LNCAP (cell line): ENCODE measurements around the gene HOXD1.

ENCODE experiments used
- TF ChIP-seq, protein P1 (sequence below): fragments of 450-650 bp; IDR thresholded peaks from 2 replicates; pipeline ENCODE4 v1.5.1; 2017; ENCODE audit warnings: mild to moderate bottlenecking

HOXD1 gene

GRCh38 chr2:176146101-176146500 lies 42.4 kb upstream of the HOXD1 start:
- TF ChIP-seq, protein P1, sequence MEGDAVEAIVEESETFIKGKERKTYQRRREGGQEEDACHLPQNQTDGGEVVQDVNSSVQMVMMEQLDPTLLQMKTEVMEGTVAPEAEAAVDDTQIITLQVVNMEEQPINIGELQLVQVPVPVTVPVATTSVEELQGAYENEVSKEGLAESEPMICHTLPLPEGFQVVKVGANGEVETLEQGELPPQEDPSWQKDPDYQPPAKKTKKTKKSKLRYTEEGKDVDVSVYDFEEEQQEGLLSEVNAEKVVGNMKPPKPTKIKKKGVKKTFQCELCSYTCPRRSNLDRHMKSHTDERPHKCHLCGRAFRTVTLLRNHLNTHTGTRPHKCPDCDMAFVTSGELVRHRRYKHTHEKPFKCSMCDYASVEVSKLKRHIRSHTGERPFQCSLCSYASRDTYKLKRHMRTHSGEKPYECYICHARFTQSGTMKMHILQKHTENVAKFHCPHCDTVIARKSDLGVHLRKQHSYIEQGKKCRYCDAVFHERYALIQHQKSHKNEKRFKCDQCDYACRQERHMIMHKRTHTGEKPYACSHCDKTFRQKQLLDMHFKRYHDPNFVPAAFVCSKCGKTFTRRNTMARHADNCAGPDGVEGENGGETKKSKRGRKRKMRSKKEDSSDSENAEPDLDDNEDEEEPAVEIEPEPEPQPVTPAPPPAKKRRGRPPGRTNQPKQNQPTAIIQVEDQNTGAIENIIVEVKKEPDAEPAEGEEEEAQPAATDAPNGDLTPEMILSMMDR, result no peak

DNA sequence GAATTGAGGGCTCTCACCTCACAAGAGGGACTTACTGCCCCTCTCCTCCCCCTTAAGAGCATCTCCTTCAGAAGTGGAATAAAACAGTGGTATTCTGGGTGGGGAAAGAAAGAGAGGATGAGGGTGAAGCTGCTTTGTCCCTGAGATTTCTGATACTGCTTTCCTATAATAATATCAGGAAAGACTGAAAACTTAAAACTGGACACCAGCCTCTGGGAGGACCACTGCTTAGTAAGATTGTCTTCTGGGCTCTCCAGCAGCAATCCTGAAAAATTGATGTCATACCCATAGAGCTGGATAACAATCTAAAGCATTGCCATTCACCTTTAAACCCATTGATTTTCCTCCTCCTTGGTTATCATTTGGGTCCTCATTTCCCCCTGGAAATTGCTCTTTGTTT lies 41.8 kb upstream of the HOXD1 start:
- TF ChIP-seq, protein P1, result no peak

DNA sequence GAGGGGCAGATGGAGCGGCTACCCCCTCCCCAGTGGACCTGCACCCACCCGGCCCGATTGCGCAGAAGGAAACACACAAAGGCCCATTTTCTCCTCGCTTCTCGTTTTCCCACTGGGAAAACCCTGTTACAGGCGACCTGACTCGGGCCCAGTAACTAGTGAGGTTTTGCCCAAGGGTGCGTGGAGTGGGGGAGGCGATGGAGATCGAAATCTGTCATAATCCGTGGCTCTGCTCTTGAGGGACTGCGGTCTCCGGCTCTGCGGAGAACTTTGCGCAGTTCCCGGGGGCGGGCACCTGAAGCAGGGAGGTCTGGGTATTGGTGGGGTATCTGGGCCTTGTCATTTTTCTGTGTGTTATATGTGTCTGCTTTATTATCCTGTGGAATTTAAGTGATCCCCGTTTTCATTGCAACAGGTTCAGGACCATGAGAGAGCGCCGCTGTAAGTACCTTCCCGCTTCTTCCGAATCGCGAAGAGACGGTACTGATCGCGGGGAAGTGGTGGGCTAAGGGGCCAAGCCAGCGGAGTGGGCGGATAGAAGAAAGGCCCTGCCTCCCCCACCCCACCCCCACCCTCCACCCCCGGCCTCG lies 41.2 kb upstream of the HOXD1 start:
- TF ChIP-seq, protein P1, result no peak

GRCh38 chr2:176147800-176148496 lies 40.5 kb upstream of the HOXD1 start:
- TF ChIP-seq, protein P1, result no peak

DNA sequence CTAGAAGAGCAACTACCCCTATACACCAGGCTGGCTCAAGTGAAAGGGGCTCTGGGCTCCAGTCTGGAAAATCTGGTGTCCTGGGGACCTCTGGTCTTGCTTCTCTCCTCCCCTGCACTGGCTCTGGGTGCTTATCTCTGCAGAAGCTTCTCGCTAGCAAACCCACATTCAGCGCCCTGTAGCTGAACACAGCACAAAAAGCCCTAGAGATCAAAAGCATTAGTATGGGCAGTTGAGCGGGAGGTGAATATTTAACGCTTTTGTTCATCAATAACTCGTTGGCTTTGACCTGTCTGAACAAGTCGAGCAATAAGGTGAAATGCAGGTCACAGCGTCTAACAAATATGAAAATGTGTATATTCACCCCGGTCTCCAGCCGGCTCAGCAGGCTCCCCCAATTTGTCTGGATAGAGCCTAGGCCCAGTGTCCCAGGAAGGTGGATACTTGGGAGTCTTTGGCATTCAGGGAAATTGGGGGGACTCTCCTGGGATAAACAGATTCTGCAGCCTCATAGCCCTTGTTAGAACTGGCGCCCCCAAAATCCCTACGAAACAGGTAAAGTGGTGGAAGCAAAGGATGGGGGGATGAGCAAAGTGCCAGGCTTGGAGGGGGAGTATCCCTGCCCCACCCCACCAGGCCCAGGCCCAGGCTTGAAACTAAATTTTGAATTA lies 39.6 kb upstream of the HOXD1 start:
- TF ChIP-seq, protein P1, result no peak

DNA sequence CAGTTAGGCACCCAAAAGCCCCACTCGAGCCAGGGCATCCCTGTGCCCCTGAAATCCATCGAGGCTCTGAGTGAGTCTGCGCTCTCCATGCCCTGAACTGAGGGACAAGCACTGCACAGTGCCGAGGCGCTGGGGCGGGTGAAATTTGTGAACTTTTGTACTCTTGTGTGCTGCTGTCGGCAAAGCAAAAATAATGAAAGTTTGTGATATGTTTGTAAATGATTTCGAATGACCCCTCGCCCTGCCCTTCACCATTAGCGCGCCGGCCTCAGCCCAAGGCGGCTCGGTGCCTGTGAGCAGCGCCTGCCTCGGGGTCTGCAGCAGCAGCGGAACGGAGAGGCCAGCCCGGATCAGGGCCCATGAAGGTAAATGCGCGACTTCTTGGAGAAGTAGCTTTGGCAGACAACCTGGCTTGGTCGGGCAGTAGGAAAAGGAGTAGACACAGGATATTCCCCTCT lies 39.0 kb upstream of the HOXD1 start:
- TF ChIP-seq, protein P1, result no peak

DNA sequence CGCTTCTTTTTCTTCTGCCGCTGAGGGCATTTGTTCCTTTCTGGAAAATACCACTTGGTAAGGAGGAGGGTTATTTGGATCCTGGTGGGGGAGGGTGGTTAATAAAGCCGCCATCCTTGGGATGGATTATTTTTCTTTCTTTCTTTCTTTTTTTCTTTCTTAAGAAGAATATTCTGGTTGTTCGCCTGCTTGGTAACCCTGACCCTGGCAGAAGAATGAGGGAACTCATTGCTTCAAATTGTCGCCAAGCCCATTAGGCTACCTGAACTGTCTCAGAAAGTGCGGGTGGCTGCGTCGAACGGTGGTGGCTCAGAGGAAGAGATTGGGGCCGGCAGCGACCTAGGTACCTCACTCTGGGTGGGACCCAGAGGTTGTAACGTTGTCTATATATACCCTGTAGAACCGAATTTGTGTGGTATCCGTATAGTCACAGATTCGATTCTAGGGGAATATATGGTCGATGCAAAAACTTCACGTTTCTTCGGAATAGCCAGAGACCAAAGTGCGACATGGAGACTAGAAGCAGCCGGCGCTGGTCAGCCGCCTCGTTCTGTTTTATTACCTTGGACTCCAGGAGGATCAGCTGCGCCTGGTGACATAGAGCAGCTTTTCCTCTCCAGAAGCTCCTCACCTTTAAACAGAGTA lies 38.4 kb upstream of the HOXD1 start:
- TF ChIP-seq, protein P1, result no peak
